EL (cell line): ENCODE measurements around the gene XRN2.

Experiments
- DNase-seq: peaks from one replicate; pipeline ENCODE4 v3.0.0-alpha.2; 2016

Gene XRN2

DNA sequence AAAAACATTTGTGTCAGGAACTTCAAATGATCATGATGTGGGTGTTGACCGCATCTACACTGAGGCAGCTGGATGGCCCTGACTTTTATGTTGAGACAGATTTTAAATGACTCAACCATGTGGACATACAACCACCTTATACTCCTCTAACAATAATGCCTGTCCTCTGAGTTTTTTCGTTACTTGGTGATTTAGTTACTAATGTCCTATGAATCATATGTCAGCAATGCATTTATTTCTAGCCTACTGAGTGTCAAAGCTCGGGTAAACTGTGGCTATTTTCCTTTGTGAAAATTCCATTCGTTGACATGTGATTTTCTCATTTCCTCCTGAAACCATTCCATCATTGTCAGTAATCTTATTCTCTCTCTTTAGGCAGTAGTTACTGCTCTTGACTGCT is 133.1 kb downstream of the XRN2 start:
- peak; percentile 92 for DNase-seq

DNA sequence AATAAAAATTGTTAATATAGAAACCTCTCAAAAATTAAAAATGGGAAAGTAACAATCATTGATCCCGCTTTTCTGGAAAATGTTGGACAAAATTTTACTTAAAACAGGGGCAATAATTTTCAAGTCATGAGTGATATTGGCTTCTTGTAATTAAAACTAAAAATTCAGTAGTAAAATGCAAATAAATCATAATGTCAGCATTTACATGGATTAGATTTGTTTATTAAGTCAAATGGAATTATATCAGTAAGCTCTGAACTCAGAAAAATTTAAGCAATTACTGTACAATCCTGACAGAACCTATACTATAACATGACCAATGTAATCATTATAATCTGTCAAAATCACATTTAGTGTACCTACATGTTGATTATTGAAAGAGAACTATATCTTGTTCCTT is 134.1 kb downstream of the XRN2 start:
- DNase-seq = no peak

DNA sequence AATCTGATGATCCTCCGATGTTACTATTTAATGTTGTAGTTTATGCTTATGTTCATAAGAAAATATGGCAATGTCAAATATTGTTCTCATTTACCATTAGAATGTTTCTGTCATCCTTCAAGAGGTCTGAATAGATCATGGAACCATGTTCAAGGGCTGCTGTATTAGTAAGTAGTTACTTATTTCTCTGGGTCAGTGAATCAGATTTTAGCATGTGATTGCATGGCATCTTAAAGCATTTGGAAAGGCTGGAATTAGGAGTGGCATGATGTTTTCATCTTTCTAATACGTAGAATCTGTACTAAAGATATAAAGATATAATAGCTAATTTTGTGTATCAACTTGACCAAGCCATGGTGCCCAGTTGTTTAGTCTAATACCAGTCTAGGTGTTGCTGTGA is 134.7 kb downstream of the XRN2 start:
- no peak for DNase-seq
